ENCODE measurements around the gene SUSD6.

GRCh38 chr14:69612014-69612782 lies 802 bp downstream of the SUSD6 start:
- no peak for TF ChIP-seq USF2 (IDR thresholded peaks at IDR 0.05; ENCODE audit: borderline replicate concordance, low read depth, low read length)
- TF ChIP-seq CTCF (IDR thresholded peaks at IDR 0.05): no peak
- no peak for TF ChIP-seq PBX3 (IDR thresholded peaks at IDR 0.05)
